Cerebellar nuclear complex (tissue), 1 donor: ENCODE results near the gene MTERF4.

Experiments
- DNase-seq, 2 experiments: peaks; one replicate each; lab custom pipeline; 2025; lab: John Stamatoyannopoulos, UW

Gene MTERF4

DNA sequence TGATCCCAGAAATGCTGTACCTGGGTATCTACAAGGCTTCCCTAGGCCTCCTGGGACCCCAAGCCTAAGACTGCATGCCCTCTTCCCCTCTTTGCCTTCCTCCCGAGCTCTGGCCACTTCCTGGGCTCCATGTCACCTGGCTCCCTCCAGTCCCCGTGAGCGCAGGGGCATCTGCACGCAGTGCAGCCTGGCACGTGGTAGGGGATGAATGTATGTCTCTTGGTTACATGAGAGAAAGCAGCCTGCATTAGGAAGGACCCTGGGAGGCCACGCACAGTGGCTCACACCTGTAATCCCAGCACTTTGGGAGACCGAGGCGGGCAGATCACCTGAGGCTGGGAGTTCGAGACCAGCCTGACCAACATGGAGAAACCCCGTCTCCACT is 31.3 kb upstream of the MTERF4 start:
- no peak for DNase-seq

DNA sequence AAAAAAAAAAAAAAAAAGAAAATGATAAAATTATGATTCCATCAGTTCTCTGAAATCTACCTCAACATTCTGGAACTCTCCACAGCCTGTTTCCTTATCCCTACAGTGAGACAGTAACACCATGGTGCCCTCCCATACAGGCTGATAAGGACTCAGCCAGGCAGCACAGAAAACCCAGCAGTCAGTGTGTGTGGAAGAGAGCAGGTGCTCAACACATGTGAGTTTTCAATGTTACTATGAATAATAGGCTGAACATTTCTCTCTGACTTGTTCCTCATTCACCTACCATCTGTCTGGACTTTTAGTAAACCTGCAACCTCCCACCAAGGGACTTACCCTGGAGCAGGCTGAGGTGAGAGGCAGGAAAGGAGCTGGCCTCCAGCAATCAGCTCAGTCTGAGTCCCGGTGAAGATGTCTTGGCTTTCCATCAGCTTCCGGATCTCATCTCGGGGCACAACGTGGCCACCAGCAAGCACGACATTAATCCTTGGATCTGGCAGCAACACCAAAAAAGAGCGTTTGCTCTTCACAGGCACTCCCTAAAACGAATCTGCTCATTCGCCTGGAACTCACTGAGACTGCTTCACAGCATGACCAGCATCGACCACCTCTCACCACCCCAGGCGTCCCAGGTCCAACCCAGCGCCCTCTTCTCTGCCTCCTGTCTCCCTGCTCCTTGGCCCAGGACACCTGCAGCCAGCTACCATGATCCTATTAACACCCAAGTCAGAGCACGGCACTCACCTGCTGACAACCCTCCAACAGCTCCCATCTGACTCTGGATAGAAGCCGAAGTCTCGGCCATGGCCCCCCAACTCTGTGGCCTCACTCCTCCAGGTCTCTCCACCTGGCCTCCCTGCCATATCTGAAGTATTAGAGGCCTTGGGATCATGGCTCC is 30.7 kb upstream of the MTERF4 start:
- DNase-seq: no peak

DNA sequence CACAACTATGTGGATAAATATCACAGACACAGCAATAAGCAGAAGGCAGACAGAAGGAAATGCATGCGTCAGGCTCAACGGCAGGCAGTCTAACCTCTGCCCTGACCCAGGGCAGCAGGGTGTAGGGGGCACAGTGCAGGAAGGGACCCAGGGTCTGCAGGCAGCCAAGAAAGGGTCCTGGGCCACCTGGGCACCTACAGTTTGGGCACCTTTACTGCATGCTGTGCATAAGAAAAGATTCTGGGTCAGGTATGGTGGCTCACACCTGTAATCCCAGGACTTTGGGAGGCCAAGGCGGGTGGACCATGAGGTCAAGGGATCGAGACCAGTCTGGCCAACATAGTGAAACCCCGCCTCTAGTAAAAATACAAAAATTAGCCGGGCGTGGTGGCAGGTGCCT is 29.4 kb upstream of the MTERF4 start:
- DNase-seq: no peak

DNA sequence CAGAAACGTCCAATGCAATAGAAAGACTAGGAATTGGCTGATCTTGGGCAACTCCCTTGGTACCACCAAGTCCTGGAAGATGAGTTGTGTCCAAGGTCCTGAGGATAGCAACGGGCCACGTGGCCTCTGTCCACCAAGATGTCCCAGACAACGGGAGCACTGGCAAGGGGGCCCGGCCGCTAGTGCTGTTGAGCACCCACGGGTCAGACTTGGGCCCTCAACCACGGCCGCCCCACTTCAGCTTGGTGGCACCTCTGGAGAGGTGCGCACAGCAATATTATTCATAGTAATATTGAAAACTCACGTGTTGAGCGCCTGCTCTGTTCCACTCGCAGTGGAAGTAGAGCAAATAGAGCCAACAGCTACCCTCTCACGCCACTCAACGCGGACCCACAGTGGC is 28.2 kb upstream of the MTERF4 start:
- DNase-seq: no peak

DNA sequence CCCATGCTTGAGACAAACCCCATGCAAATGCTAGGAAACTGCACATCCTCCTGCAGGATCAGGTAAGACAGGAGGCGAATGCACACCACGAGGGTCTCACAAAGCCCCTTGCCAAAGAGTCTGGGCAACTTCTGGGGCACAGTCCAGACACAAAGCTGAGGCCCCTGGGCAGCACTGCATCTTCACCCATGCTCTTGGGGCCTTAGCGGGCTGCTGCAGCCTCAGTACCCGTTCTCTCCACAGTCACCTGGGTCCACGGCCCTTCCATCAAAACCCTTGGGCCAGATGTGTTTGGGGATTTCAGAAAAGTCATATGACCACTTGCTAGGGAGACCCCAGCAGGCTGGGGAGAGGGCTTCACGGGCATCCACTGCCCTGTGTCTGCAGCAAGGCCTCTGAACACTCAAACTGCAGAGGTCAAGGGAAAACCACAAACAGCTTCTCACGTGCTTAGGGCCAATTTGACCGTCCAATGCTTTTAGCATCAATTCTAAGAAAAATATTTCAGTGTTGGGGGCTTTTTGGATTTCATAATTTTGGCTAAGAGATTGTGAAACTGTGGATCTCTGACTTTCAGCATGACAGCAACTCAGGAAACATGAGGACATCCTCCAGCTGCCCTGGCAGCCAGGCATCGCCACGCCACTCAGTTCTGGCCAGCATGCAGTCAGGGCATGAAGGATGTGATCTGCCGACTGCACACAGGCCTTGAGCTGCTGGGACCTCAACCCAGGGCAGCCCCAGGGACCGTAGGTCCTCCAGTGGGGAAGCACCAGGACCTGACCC is 27.2 kb upstream of the MTERF4 start:
- no peak for DNase-seq

DNA sequence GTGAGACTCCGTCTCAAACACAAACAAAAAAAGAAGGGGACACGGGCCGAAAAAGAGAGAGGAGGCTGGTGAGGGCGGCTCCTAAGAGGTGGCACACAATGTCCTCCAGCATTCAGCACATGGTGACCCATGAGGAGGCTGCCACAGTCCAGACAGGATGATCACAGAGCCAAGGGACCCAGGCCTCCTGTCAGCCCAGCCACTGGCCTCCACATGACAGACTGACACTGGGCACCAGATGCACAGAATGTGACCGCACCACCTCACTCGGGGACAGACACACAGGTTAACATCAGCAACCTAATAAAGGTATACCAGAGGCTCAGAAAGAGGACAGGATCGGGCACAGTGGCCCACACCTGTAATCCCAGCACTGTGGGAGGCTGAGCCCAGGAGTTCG is 26.2 kb upstream of the MTERF4 start:
- no peak for DNase-seq

DNA sequence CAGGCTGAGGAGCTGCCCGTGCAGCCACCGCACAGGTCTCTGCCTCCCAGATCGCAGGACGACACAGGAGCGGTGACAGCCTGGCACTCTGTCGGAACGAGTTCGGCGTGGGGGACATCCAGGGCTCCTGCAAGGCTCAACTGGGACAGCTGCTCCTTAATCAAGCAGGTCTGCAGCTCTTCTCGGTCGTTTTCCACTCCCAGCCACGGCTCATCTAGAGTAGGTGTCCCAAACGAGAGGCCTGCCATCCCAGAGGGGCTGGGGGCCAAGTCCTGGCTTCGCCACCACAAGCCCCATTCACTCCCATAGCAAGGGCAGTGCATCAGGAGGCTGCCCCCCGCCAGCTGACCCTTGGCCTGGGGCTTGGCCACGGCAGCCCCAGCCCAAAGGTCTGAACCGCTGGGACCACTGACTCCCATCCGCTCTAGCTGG is 24.7 kb upstream of the MTERF4 start:
- no peak for DNase-seq

DNA sequence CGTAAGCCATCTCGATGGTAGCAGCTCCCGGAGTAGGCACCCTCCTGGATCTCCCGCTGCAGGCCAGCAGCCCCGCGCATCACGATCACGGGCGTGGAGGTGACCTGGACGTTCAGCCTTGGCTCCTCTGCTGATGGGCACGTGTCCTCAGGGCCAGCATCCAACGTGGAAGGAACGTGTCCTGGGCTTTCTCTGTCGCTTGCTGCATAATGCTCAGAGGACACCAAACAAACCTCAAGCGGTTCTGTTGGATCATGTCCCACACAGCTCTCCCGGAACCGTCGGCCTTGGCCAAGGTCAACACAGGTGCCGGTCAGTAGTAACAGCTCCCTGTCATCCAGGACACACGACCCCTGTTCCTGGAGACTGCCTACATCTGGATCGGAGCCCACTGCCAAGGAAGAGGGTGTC is 24.1 kb upstream of the MTERF4 start:
- DNase-seq: no peak

DNA sequence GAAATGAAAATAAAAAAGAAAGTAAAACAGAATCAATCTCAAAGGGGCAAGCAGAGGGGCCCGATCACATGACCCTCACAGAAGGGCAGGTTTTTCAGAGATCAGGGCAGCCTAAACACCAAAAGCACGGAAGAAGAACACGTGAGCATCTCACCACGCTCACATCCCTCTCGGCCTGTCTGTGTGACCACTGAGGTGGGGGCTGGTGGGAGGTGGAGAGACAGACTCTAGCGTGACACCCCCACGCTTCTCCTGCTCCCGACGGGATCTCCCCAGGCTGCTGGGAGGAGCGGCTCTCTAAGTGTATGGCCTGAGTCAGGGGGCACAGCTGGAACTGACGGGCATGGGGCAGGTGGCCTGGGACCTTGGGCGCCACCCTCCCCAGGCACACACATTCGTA is 23.5 kb upstream of the MTERF4 start:
- no peak for DNase-seq

DNA sequence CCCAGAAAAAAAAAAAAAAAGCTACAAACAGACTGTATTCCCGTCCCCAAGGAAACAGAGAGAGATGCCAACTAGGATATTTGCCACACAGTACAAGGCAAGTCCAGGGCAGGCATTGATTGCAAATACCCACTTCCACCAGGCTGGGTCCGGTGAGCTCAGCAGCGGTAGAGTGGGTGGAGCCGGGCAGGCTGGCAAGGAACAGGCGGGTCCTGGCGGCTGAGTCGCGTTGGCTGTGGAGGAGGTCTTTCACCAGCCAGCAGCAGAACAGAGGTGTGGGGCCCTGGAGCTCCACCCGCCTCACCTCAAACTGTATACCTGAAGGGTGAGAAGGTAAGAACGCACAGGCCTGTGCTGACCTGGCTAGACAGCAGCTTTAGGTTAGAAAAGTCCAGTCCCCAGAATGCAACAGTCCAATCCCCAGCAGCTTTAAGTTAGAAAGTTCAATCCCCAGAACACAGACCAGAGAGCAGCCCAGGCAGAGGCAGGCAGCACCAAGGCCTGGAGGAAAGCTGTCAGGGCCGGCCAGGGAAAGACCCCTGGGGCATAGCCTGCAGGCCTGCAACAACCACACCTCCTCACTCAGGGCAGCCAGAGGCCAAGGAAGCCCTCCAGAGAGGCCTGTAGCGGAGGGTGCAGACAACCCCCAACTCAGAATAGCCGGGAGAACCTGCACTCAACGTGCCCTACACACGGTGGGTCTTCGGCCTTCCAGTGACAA is 21.9 kb upstream of the MTERF4 start:
- DNase-seq: no peak

DNA sequence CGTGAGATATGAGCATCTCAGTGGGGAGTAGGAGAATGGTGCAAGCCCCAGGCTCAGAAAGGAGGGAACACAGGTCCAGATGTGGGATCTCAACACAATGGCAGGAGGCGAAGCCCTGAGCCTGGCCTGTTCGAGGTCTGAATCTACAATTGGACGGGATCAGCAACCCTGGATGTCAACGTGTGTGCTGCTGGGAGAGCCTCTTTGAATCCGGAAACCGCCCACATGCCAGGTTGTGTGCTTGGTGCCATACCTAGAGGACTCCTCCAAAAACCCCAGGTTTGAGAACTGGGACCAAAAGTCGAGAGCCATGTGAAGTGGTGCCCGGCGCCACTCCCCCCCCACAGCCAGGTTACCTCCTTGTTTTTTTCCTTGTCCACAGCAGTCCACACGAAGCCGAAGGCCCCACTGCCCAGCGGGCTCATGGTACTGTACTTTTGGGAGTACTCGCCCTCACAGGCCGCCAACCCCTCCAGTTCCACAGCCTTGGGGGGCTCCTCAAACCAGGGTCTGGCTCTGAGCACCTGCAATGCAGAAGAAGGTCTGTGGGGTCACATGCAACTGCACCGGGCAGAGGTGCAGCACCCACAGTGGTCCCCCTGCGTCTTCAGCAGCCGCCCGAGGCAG is 20.4 kb upstream of the MTERF4 start:
- DNase-seq: no peak

DNA sequence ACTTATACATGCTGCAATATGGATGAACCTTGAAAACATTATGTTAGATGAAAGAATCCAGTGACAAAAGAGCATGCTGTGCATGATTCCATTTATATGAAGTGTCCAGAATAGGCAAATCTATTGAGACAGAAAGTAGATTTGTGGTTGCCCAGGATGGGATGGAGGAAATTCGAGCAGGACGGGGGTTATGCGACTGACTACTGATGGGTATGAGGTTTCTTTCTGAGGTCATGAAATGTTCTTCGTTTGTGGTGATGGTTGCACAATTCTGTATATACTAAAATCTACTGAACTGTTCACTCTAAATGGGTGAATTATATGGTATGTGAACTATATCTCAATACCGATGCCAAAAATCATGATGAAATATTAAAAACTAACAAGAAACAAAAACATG is 18.9 kb upstream of the MTERF4 start:
- no peak for DNase-seq

DNA sequence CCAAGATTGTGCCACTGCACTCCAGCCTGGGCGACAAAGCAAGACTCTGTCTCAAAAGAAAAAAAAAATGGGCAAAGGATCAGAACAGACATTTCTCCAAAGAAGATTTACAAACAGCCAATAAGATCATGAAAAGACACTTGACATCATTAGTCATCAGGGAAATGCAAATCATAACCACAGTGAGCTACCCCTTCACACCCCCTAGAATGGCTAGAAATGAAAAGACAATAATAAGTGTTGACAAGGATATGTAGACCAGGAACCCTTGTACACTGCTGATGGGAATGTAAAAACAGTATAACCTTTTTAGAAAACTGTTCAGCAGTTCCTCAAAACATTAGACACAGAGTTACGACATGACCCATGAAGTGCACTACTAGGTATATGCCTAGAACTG is 18.4 kb upstream of the MTERF4 start:
- DNase-seq: no peak

DNA sequence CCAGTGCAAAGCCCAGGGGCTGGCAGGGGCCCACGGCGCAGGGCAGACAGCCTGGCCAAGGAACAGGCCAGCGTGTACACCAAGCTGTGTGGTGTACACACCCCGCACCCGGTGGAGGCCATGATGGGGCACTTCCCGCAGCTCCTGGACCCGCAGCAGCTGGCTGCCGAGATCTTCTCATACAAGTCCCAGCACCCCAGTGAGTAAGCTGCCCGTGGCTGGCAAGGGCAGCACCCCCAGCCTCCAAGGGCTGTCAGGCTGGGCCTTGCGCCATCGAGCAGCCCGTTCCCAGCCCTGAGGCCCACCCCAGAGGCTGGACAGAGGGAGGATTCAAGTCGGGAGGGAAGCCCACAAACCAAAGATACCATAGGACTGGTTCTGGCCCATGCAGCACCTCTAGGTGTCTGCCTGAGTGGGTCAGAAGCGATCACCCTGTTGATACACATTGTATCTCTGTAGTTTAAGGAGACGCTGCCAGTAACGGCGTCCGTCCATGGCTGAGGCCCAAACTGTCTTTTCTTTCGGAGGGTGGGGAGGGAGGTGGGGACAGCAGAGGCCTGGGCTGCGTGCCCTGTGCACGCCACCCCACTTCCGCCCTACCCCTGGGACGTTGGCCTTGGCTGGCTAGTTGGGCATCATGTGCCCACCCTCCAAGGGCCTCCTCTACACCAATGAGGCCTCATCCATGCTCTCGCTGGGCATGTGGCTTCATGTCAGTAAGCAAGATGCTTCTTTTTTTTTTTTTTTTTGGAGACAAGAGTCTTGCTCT is 16.8 kb upstream of the MTERF4 start:
- DNase-seq: no peak

DNA sequence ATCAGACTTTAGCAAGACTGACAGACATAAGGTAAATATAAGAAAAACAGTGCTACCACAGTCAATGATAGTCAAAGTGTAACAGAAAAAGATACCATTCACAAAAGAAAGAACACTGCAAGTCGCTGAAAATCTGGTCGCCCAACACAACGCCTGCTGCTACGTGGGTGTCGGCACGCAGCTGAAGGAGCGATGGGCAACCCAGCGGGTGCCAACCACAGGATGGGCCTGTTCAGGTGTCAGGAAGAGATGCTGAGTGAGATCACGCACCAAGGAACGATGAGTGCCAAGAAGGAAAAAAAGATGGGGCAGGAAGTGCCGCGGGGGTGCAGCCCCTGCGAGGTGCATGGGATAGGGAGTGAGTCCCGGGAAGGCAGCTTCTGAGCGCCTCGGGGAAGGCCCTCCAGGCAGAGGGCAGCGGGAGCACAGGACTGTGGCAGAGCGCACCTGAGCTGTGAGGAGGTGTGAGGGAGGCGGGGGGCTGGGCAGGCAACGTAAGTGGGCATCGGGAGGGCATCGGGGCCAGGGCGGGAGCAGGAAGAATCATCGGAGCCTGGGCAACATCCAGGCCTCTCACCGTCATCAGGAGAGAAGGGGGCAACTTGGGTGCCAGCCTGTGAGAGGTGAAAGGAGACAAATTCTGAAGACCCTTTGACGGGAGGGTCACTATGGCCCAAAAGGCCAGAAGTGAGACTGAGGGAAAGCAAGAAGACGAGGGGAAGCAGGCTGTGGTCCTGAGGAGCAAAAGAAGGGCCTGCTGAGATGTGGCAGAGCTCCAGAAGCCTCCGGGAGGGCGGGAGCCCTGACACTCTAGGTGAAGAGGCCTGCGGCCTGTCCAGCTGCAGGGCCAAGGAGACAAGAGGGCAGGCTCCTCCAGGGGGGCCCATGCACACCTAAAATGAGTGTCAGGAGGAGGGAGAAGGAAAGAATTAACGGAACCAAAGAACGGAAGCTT is 14.8 kb upstream of the MTERF4 start:
- DNase-seq: no peak

DNA sequence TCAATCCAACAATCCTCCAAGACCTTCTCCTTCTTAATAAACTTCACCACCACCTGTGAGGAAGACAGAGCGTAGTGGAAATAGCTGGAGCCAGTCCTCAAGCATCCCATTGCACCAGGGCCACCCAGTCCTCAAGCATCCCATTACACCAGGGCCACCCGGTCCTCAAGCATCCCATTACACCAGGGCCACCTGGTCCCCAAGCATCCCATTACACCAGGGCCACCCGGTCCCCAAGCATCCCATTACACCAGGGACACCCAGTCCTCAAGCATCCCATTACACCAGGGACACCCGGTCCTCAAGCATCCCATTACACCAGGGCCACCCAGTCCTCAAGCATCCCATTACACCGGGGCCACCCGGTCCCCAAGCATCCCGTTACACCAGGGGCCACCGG is 13.3 kb upstream of the MTERF4 start:
- no peak for DNase-seq

DNA sequence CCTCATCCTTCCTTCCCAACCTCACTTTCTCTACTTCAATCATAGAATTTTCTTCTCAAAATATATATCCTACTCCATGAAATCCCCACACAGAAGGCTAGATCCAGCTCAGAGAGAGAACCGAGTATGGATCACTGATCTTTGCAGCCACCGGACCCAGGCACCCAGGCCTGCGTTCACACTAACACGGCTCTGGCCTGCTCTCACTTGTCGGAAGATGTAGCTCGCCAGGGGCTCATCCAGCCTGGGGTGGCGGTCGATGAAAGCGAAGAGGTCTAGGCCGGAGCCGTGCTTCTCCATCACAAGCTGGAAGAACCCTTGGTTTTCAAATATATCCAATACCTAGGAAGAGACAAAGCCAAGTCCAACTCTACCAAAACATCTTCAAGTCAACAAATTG is 12.7 kb upstream of the MTERF4 start:
- no peak for DNase-seq

DNA sequence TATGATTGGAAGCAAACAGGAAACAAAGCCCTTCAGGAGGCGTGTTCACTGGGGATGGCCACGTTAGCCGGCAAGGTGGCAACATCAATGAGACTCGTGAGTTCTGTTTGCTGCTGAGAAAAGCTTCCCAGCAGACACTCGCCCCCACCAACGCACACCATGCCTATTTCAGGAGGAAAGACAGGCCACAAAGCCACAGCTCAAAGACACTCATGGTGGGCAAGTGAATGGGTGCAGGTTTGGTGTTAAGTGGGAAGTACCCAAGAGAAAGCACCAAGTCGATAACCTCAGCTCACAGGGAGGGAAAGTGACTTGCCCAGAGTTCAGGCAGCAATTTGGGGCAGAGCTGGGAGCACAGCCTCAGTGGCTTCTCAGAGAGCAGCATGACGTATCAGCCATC is 10.5 kb upstream of the MTERF4 start:
- no peak for DNase-seq

DNA sequence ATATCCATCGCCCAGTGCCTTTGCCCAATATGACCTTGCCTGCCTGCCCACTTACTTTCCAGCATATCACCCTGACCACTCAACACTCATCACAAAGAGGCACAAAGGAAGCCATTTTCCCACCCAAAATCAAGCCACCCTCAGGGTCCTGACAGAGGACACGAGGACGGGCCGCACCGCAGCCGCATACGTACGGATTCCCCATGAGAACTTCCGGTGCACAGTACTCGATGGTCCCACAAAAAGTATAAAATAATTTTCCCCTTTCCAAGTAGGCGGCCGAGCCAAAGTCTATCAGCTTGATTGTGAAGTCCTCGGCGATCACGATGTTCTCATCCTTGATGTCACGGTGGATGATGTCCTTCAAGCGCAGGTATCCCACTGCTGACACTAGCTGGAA is 10.0 kb upstream of the MTERF4 start:
- DNase-seq: no peak

DNA sequence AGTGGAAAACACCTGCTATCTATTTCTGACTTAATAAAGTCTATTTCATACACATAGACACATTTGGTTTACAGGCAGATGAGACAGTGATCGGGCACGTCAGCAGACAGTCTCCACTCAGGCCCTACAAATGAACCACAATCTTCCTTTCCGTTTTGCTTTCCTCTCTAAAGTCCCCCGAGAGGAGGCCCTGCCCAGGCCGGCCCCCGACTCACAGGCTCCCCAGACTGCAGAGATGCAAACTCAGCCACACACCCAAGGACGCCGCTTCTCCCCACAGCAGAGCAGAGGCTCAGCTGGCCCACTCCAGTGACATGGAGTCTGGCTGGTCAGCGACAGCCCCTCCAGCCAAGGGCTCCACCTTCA is 9.3 kb upstream of the MTERF4 start:
- DNase-seq: no peak
